Osteocyte (in vitro differentiated cells): ENCODE measurements around the gene FGF9. TPM values are rescaled to one million over a fixed set of nuclear protein-coding genes. Genes with fewer than 3 reads are reported as not detected.

ENCODE experiments used
- DNase-seq: peaks from one replicate; pipeline ENCODE4 v3.0.0; 2021; ENCODE audit warnings: mixed read lengths; ENCODE audit not compliant: unreplicated experiment; ENCODE audit errors: extremely low spot score
- H3K27ac Mint-ChIP-seq: one replicate; pipeline ENCODE4 v1.8.0; 2021; ENCODE audit warnings: mild to moderate bottlenecking, mixed read lengths; ENCODE audit not compliant: unreplicated experiment
- H3K27me3 Mint-ChIP-seq: one replicate; pipeline ENCODE4 v1.8.0; 2021; ENCODE audit warnings: mixed read lengths; ENCODE audit not compliant: unreplicated experiment
- H3K36me3 Mint-ChIP-seq: one replicate; pipeline ENCODE4 v1.8.0; 2021; ENCODE audit warnings: mixed read lengths; ENCODE audit not compliant: unreplicated experiment
- H3K4me1 Mint-ChIP-seq: one replicate; pipeline ENCODE4 v1.8.0; 2021; ENCODE audit warnings: mixed read lengths; ENCODE audit not compliant: unreplicated experiment
- H3K4me3 Mint-ChIP-seq: one replicate; pipeline ENCODE4 v1.8.0; 2021; ENCODE audit warnings: mild to moderate bottlenecking, moderate library complexity, mixed read lengths; ENCODE audit not compliant: unreplicated experiment
- H3K9me3 Mint-ChIP-seq: one replicate; pipeline ENCODE4 v1.8.0; 2021; ENCODE audit warnings: mixed read lengths; ENCODE audit not compliant: unreplicated experiment
- long read RNA-seq: library from polyadenylated mRNA; unstranded; transcript quantifications from one replicate; pipeline ENCODE4 v2.0.0, GENCODE V29; 2021
- total RNA-seq: library from RNA; stranded (reverse); gene quantifications from 2 replicates; pipeline ENCODE4 v1.2.1, GENCODE V29; 2021
- TF ChIP-seq, protein P1 (sequence below): fragments of 200-600 bp; sonication (generic); IDR thresholded peaks from 2 replicates; pipeline ENCODE4 v1.5.0; 2021; ENCODE audit warnings: antibody characterized with exemption, mild to moderate bottlenecking, moderate library complexity

FGF9 gene
- not detected in 2 replicates for total RNA-seq
- long read RNA-seq, result 0 reads

DNA sequence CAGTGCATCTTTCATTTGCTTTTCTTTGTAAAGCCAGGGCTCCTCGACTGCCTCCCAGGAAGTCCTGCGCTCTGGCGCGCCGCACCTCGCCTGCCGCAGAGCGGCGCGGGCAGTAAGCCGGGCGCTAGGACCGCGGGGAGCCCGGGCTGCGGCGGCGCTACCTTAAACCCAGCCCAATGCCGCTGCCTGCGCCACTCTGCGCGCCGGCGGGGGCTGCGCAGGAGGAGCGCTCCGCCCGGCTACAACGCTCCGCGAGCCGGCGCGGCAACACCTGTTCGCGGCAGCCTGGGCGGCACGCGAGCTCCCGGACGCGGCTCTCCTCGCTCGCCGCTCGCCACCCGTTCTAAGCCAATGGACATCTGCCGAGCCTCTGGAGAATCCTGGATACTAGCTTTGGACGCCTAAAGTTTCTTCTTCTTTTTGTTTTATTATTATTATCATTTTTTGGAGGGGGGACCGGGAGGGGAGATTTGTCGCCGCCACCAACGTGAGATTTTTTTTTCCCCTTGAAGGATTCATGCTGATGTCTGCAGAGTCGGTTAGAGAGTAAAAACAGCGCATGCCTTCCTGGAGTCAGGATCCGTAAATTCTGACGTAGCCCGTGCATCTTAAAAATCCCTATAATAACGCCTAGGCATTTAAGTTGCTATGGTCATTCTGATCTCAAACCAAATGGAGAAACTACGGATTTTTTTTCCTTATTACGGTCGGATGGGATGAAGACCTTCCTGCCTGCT is at the start of gene FGF9:
Gene FGF9 (plus strand): TSS at position 191 of the 737 bp plus-strand sequence. CDS start 840 bp downstream, outside the sequence.
- Mint-ChIP-seq H3K4me1 (peaks cover 43% of the 10 kb centered on the region), H3K36me3 (no peaks in the 10 kb centered on the region), H3K27me3 (peaks cover 58% of the 10 kb centered on the region), H3K9me3 (no peaks in the 10 kb centered on the region), H3K4me3 (peak within 1 kb of the TSS; percentile 75), H3K27ac (peak within 1 kb of the TSS; percentile 31)
- TF ChIP-seq, protein P1, sequence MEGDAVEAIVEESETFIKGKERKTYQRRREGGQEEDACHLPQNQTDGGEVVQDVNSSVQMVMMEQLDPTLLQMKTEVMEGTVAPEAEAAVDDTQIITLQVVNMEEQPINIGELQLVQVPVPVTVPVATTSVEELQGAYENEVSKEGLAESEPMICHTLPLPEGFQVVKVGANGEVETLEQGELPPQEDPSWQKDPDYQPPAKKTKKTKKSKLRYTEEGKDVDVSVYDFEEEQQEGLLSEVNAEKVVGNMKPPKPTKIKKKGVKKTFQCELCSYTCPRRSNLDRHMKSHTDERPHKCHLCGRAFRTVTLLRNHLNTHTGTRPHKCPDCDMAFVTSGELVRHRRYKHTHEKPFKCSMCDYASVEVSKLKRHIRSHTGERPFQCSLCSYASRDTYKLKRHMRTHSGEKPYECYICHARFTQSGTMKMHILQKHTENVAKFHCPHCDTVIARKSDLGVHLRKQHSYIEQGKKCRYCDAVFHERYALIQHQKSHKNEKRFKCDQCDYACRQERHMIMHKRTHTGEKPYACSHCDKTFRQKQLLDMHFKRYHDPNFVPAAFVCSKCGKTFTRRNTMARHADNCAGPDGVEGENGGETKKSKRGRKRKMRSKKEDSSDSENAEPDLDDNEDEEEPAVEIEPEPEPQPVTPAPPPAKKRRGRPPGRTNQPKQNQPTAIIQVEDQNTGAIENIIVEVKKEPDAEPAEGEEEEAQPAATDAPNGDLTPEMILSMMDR, result no peak
- no peak for DNase-seq

DNA sequence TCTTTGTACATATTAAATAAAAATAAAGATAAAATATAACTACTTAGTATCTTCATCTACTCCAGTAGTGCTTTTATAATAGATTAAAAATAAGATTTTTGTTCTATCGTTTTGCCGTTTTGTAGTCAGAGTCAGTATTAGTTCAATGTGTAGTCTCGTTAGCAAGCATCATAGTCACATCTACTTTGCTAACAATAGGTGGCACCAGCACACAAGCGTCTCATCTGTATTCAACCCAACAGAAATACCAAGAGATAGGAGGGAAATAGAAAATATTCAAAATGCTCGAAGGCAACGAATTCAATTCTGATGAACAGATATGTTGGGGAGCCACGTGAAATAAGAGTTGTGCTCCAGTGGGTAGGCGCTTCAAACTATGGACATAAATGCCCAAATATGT is 45.5 kb upstream of the FGF9 start:
- Mint-ChIP-seq H3K4me3 (no peak overlapping the region), H3K4me1 (peaks cover 2% of the 10 kb centered on the region), H3K27ac (no peak overlapping the region), H3K27me3 (peaks cover 29% of the 10 kb centered on the region), H3K9me3 (no peaks in the 10 kb centered on the region), H3K36me3 (no peaks in the 10 kb centered on the region)
- DNase-seq, result no peak
- TF ChIP-seq, protein P1, result peak; percentile 52

DNA sequence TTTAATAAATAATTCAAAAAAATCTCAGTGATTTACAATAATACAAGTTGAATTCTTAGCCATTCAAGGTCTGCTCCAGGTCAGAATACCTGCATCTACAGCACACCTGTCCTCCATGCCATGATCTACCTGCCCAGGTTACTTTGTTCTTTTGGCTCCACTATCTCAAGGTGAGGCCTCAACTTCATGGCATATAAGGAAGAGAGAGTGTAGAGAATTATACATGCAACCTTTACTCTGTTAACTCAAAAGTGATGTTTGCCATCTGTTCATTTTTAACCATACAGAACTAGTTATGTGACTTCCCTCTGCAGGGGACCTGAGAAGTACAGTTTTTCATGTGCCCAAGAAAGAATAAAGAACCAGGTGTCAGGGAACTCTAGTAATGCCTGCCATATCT is 38.7 kb upstream of the FGF9 start:
- no peak for DNase-seq
- Mint-ChIP-seq H3K36me3 (no peaks in the 10 kb centered on the region), H3K27me3 (peaks cover 23% of the 10 kb centered on the region)

DNA sequence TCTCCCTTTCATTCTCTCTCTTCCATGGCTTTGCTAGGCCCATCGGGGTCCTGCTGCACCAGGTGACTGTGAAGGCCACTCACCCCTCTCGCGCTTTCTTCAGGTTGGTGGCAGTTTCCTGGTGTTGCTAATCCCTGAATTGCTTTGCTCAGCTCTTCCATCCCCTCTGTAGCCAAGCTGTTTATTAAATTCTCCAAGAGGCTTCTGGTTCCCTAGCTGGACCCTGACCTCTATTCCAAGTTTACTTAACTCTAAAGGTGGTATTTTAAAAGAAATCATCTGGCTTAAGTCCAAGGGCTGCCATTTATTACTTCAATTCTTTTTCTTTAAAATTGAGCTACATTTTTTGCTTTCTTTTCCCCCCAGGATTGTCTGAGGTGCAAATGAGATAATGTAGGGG is 34.2 kb upstream of the FGF9 start:
- peaks cover 11% of the 10 kb centered on the region for H3K27me3 Mint-ChIP-seq
- no peaks in the 10 kb centered on the region for H3K36me3 Mint-ChIP-seq
- no peak overlapping the region for H3K27ac Mint-ChIP-seq
- no peak for DNase-seq
- no peaks in the 10 kb centered on the region for H3K4me1 Mint-ChIP-seq
- peaks cover 3% of the 10 kb centered on the region for H3K9me3 Mint-ChIP-seq
- H3K4me3 Mint-ChIP-seq, result no peak overlapping the region
- TF ChIP-seq, protein P1, result no peak

More for the DNA sequence above, 38.7 kb upstream of the FGF9 start:
- Mint-ChIP-seq H3K27ac (no peak overlapping the region), H3K9me3 (peaks cover 13% of the 10 kb centered on the region), H3K4me1 (no peaks in the 10 kb centered on the region), H3K4me3 (no peak overlapping the region)
- TF ChIP-seq, protein P1, result no peak

DNA sequence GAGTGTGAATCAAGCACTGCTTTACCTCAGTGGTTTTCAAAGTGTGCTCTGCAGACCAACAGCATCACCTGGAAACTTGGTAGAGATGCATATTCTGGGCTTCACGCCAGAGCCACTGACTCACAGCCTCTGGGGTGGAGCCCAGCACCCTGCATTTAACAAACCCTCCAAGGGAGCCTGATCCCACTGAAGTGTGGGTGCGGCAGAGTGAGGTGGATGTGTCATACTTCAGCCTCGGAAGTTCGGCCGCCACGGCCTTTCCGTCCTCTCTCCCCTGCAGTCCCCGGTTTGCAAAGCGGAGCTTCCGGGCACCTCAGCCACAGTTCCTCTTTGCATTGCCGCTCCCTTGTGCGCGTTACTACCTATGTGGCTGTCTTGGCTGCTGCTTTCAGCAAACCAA is 33.6 kb upstream of the FGF9 start:
- Mint-ChIP-seq H3K36me3 (no peaks in the 10 kb centered on the region), H3K27me3 (peaks cover 15% of the 10 kb centered on the region)

More for the DNA sequence above, 33.6 kb upstream of the FGF9 start:
- TF ChIP-seq, protein P1, result no peak
- no peak overlapping the region for H3K4me3 Mint-ChIP-seq
- no peaks in the 10 kb centered on the region for H3K4me1 Mint-ChIP-seq
- no peaks in the 10 kb centered on the region for H3K9me3 Mint-ChIP-seq
- H3K27ac Mint-ChIP-seq, result no peak overlapping the region
- DNase-seq, result no peak
